IPS-18a (cell line): Measurements from ENCODE around the gene MAP2.
A peak's percentile ranks its signal among the peaks of the same experiment; 100 is the strongest.

Experiments used
- H3K27ac ChIP-seq: one replicate; pipeline ENCODE4 v1.5.1; 2013; ENCODE audit warnings: low read length
- H3K27me3 ChIP-seq: one replicate; pipeline ENCODE4 v1.6.1; 2013; ENCODE audit warnings: mild to moderate bottlenecking, low read length; ENCODE audit not compliant: control insufficient read depth, insufficient read depth
- H3K36me3 ChIP-seq: one replicate; pipeline ENCODE4 v1.6.1; 2013; ENCODE audit warnings: low read depth, low read length; ENCODE audit not compliant: control insufficient read depth
- H3K4me1 ChIP-seq: one replicate; pipeline ENCODE4 v1.6.1; 2013; ENCODE audit warnings: low read depth, low read length; ENCODE audit not compliant: control insufficient read depth
- H3K4me3 ChIP-seq: one replicate; pipeline ENCODE4 v1.5.1; 2013; ENCODE audit warnings: low read length
- H3K9ac ChIP-seq: one replicate; pipeline ENCODE4 v1.6.1; 2013; ENCODE audit warnings: mild to moderate bottlenecking, low read length, moderate library complexity
- H3K9me3 ChIP-seq: one replicate; pipeline ENCODE4 v1.6.1; 2013; ENCODE audit warnings: low read depth, low read length; ENCODE audit not compliant: control insufficient read depth

MAP2 gene

DNA sequence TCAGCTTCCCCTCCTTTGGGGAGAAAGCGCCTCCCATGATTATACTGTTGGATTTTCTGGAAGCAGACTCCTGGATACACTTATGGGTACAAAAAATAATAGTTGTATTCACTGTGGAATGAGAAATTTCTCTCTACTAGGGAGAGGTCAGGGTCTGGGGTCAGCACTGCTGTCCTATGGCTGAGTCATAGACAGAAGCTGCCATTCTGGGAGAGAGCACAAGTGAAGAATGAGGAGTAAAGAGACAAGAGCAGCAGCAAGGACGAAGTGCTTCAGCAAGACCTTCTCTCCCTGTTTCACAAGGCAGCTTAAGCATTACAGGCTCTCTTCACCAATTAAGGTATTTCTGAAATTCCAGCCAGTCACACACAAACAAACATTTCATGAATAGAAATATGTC, 337.7 kb downstream of the MAP2 start:
- H3K9ac ChIP-seq = no peak overlapping the region
- H3K27ac ChIP-seq = no peak overlapping the region
- no peak overlapping the region for H3K4me3 ChIP-seq
- no peaks in the 10 kb centered on the region for H3K36me3 ChIP-seq
- no peaks in the 10 kb centered on the region for H3K9me3 ChIP-seq
- peaks cover 8% of the 10 kb centered on the region for H3K4me1 ChIP-seq
- H3K27me3 ChIP-seq = peaks cover 86% of the 10 kb centered on the region

DNA sequence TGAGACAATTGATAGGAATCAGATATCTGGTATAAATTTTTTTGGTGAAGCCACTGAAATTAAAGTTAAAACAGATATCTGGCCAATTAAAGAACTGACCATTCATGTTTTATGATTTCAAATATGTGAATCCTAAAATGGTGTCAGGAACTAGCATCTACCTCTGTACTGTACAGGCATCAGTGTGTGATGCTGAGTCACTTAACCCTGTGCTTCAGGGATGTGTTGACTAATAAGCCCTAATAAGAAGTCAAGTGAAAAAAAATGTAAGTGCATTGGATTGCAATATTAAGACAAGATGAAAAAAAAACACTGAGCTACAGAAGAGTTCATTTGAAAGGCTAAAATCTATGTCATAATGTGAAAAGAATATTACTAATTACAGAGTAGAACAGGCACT, 338.7 kb downstream of the MAP2 start:
- Histone ChIP-seq H3K9me3 (no peaks in the 10 kb centered on the region), H3K9ac (no peak overlapping the region), H3K4me1 (peaks cover 1% of the 10 kb centered on the region), H3K27me3 (peaks cover 86% of the 10 kb centered on the region), H3K4me3 (no peak overlapping the region), H3K27ac (no peak overlapping the region), H3K36me3 (no peaks in the 10 kb centered on the region)

DNA sequence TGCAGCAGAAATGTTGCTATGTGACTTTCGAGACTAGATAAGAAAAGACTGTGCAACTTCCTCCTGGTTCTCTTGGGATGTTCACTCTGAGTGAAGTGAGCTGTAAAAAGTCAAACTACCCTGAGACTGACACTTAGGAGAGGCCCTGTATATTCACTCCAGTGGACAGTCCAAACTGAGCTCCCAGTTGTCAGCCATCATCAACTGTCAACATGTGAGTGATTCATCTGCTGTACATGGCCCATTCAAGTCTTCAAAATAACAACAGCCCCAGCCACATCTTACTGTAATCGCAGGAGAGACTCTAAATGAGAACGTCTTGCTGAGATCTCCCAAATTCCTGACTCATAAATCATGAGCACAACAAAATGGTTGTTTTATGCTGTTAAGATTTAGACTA, 339.3 kb downstream of the MAP2 start:
- H3K4me1 ChIP-seq = no peaks in the 10 kb centered on the region
- no peaks in the 10 kb centered on the region for H3K9me3 ChIP-seq
- peaks cover 86% of the 10 kb centered on the region for H3K27me3 ChIP-seq
- H3K9ac ChIP-seq = no peak overlapping the region
- no peak overlapping the region for H3K4me3 ChIP-seq
- no peaks in the 10 kb centered on the region for H3K36me3 ChIP-seq
- H3K27ac ChIP-seq = no peak overlapping the region

DNA sequence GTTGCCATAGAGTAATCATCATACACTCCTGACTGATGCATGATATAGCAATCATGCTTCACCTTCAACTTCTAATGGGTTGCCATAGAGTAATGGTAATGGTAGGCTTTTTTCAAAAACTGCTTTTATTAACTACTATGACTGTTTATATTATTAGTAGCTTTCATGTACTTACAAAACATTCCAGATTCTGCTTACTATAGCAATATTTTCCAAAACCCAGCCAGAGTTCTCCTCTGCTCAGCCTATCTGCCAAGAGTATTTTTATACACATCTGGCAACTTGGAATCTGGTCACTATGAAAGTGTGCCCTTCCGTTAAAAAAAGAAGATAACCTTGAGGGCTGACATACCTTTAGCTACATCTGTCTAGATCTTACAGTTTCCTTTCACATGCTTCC, 342.8 kb downstream of the MAP2 start:
- Histone ChIP-seq H3K9me3 (no peaks in the 10 kb centered on the region), H3K27me3 (peaks cover 85% of the 10 kb centered on the region), H3K27ac (no peak overlapping the region), H3K4me1 (no peaks in the 10 kb centered on the region), H3K36me3 (no peaks in the 10 kb centered on the region), H3K4me3 (no peak overlapping the region), H3K9ac (no peak overlapping the region)

DNA sequence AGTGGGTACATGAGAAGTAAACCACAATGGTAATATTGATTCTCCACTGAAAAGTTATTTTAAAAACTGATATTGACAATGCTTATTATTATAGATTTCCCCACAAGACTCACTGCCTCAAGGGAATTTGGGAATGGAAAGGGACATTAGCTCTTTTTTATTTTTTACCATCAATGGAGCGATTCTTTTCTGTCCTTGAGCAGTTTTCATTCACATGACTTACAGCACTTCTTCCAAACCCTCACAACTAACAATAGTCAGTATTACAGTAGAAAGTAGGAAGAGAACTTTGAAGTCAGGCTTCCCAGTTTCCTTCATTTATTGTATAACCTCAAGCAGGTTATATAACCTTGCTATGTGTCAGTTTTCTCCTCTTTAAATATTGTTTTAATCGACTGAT, 343.5 kb downstream of the MAP2 start:
- no peaks in the 10 kb centered on the region for H3K4me1 ChIP-seq
- H3K36me3 ChIP-seq = no peaks in the 10 kb centered on the region
- no peak overlapping the region for H3K4me3 ChIP-seq
- no peak overlapping the region for H3K9ac ChIP-seq
- no peaks in the 10 kb centered on the region for H3K9me3 ChIP-seq
- H3K27ac ChIP-seq = no peak overlapping the region
- peaks cover 79% of the 10 kb centered on the region for H3K27me3 ChIP-seq

DNA sequence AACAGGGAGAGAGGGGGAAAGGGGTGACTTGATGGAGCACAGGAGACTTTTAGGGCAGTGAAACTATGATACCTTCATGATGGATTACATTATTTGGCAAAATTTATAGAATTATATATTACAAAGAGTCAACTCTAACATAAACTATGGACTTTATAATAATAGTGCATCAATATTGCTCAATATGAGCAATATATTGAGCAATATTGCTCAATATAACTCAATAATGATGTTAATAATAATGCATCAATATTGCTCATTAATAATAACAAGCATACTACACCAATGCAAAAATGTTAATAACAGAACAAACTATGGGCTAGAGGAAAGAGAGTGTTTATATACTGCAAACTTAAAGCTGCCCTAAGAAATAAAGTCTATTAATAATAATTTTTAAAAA, 344.7 kb downstream of the MAP2 start:
- Histone ChIP-seq H3K27me3 (peaks cover 79% of the 10 kb centered on the region), H3K4me3 (no peak overlapping the region), H3K27ac (no peak overlapping the region), H3K9ac (no peak overlapping the region), H3K4me1 (peaks cover 4% of the 10 kb centered on the region), H3K9me3 (no peaks in the 10 kb centered on the region), H3K36me3 (no peaks in the 10 kb centered on the region)

DNA sequence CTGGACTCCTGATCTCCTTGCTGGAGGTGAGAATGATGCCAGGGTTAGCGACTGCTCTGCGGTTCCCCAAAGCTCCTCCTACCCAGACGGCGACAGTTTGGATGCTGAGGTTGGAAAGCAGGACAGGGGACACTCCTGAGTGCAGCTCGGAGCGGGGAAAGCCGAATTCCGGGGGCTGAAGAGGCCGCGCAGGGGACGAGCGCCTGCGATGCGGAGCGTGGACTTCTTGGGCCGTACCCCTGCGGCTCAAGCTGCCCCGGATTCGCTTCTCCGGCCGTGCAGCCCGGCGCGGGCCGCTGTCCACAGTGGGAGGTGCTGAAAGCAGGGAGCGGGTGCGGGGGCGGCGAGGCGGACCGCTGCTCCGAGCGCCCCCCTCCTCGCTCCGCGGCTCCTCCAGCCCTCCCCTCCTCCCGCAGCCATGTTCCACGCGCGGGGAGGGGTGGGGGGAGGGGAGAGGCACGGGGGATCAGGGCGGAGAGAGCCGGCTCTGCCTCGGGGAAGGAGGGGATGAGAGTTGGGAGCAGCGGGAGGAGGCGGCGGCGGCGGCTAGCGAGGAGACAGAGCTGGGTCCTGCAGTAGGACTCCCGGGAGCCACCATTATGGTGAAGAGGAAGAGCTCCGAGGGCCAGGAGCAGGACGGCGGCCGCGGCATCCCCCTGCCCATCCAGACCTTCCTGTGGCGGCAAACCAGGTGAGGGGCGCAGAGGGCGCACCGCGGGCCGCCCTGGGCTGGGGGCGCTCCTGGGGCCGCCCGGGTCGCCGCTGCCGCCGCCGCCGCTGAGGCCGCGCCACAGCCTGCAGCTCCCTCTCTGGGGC, 347.8 kb downstream of the MAP2 start, which contains the start of gene UNC80:
Gene UNC80, plus strand, starts transcription at position 359 of the 816 bp plus-strand sequence. Its CDS starts 241 bp downstream, at position 600.
- H3K36me3 ChIP-seq = no peaks in the 10 kb centered on the region
- H3K4me1 ChIP-seq = peaks cover 4% of the 10 kb centered on the region
- H3K27ac ChIP-seq = no peak within 1 kb of the TSS
- H3K27me3 ChIP-seq = peaks cover 62% of the 10 kb centered on the region
- no peaks in the 10 kb centered on the region for H3K9me3 ChIP-seq
- peak within 1 kb of the TSS; percentile 66 for H3K4me3 ChIP-seq
- H3K9ac ChIP-seq = no peak within 1 kb of the TSS

DNA sequence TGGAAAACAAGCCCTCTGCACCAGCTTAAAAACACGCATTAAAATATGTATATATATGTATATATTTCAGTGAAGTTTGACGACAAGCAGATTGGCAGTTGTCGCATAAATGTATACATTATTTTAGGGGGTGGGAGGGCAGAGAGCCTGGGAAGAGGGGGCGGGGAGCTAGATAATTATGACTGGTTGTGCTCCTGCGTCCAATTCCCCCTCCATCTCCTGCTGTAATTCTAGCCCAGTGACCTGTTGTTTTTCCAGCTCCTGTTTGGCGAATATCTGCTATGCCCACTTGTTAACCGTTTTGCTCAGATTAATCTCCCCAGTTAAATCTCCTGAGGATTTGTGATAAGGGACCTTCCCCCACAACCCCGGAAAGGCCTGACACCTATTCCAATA, 348.4 kb downstream of the MAP2 start:
- Histone ChIP-seq H3K27me3 (peaks cover 56% of the 10 kb centered on the region), H3K4me1 (peaks cover 4% of the 10 kb centered on the region), H3K9ac (no peak overlapping the region), H3K9me3 (no peaks in the 10 kb centered on the region), H3K27ac (no peak overlapping the region), H3K36me3 (no peaks in the 10 kb centered on the region), H3K4me3 (peak overlapping the region; percentile 66)

DNA sequence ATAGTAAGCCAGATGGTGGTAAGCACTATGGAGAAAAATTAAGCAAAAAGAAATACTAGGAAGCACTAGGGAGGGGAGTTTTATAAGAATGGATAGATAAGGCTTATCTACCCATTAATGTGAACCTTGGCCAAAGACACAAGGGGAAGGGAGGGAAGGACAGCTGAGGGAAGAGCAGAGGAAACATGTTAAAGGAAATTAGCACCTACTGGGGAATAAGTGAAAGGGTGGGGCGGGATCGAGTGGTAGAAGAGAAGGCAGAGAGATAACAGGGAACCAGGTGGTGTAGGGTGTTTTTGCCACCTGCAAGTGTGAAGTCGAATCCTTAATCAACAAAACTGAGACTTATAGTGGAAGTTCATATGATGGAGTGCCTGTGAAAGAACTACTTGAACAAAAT, 349.5 kb downstream of the MAP2 start:
- no peaks in the 10 kb centered on the region for H3K36me3 ChIP-seq
- H3K27me3 ChIP-seq = peaks cover 45% of the 10 kb centered on the region
- H3K4me3 ChIP-seq = no peak overlapping the region
- no peak overlapping the region for H3K27ac ChIP-seq
- H3K9me3 ChIP-seq = no peaks in the 10 kb centered on the region
- H3K9ac ChIP-seq = no peak overlapping the region
- peaks cover 4% of the 10 kb centered on the region for H3K4me1 ChIP-seq
